ENCODE measurements around the gene MYBPC2. TPM values are rescaled to one million over a fixed set of nuclear protein-coding genes. Genes with fewer than 3 reads are reported as not detected.

MYBPC2 gene
- total and polyA plus RNA-seq, 2 of the 4 experiments (the other 2 are of a cell fraction) = not detected

- dilution Hi-C loops (cut with HindIII; ENCODE audit: low sequenced_read_pairs, unreplicated experiment) = no loop called here
- H3K56ac ChIP-seq (ENCODE audit: extremely low read depth, insufficient read depth, low read length) = no peak overlapping the region
- H3K18ac ChIP-seq (ENCODE audit: low read depth, low read length) = no peak overlapping the region
- no peak overlapping the region for H2BK15ac ChIP-seq (ENCODE audit: low read depth, low read length)
- ChIA-PET POLR2A (ENCODE audit: unreplicated experiment) (no interaction called here), CTCF (no interaction called here)
- peaks cover 3% of the 10 kb centered on the region for H3K4me1 ChIP-seq (ENCODE audit: control insufficient read depth, insufficient read depth, low read length)
- no TSS peak for BruUV-seq (replicated peaks)
- H3K36me3 ChIP-seq (ENCODE audit: control insufficient read depth, insufficient read depth, low read length) = peaks cover 3% of the 10 kb centered on the region; the same call in 1 of the 2 replicates
- H3K14ac ChIP-seq (replicated peaks; ENCODE audit: low read depth, low read length) = no peak overlapping the region
- H3K9ac ChIP-seq (ENCODE audit: low read depth, low read length) = no peak overlapping the region
- H3K27ac ChIP-seq (ENCODE audit: insufficient read depth, low read length) = no peak overlapping the region
- no peak for DNase-seq
- H4K20me1 ChIP-seq (ENCODE audit: insufficient read depth, low read length) = no peaks in the 10 kb centered on the region
- no peak overlapping the region for H4K8ac ChIP-seq (ENCODE audit: low read depth in 2 of 2, low read length in 2 of 2)
- no peaks in the 10 kb centered on the region; the same call in 1 of the 2 replicates for H3K9me1 ChIP-seq (ENCODE audit: insufficient read depth, low read length)
- H3K9me3 ChIP-seq (ENCODE audit: control insufficient read depth, insufficient read depth, low read length) = no peaks in the 10 kb centered on the region
- ATAC-seq (ENCODE audit: low read depth) = no peak
- no peak overlapping the region for H3K4ac ChIP-seq (ENCODE audit: low read depth, low read length)
- H3K23ac ChIP-seq (ENCODE audit: low read depth, low read length) = no peak overlapping the region
- no peaks in the 10 kb centered on the region for H3K27me3 ChIP-seq (ENCODE audit: control insufficient read depth, insufficient read depth, low read length)
- H4K91ac ChIP-seq (ENCODE audit: insufficient read depth, low read depth, low read length) = no peak overlapping the region
- no peak overlapping the region for H2AFZ ChIP-seq (replicated peaks; ENCODE audit: low read length, poor library complexity)
- intact Hi-C loops (cut with micrococcal nuclease) = no loop called here
- H2AK5ac ChIP-seq (ENCODE audit: low read depth, low read length) = no peak overlapping the region
- no peak overlapping the region for H3K4me2 ChIP-seq (ENCODE audit: low read depth, low read length)
- 99% methylated on average over 5 of the region's 11 CpGs; no CpG with 5 or more reads in 1 of the 2 experiments for WGBS, 2 experiments (ENCODE audit: extremely low coverage in 2 of 2, insufficient read length in 1 of 2)
- H2BK5ac ChIP-seq (ENCODE audit: low read depth, low read length, poor library complexity, severe bottlenecking) = no peak overlapping the region
- H2AK9ac ChIP-seq (replicated peaks; ENCODE audit: low read depth, low read length, poor library complexity) = no peak overlapping the region
- H2BK120ac ChIP-seq (ENCODE audit: low read depth, low read length) = no peak overlapping the region
- H2BK20ac ChIP-seq (ENCODE audit: low read depth, low read length) = no peak overlapping the region
- peaks cover 5 to 10% of the 10 kb centered on the region in 2 experiments; a peak in 3 of 4 replicates for H3K79me1 ChIP-seq (ENCODE audit: low read depth in 1 of 2, low read length in 2 of 2)
- in situ Hi-C loops (cut with MboI; ENCODE audit: low sequenced_read_pairs) = no loop called here
- H3K4me3 ChIP-seq (ENCODE audit: insufficient read depth, low read depth, low read length) = no peak overlapping the region
- no peak overlapping the region for H4K5ac ChIP-seq (ENCODE audit: low read depth, low read length)
- TF ChIP-seq USF2 (IDR thresholded peaks at IDR 0.05; ENCODE audit: low read depth, low read length) (no peak), FOS (IDR thresholded peaks at IDR 0.05; ENCODE audit: low read depth, low read length) (no peak), MAZ (IDR thresholded peaks at IDR 0.05; ENCODE audit: borderline replicate concordance, low read depth, low read length) (no peak), CHD1 (IDR thresholded peaks at IDR 0.05; ENCODE audit: low read depth, low read length) (no peak), MAFK (IDR thresholded peaks at IDR 0.05; ENCODE audit: low read depth, low read length) (no peak), CTCF (conservative IDR thresholded peaks at IDR 0.05; ENCODE audit: low read depth, low read length) (no peak), RAD21 (IDR thresholded peaks at IDR 0.05; ENCODE audit: low read length) (no peak), BHLHE40 (IDR thresholded peaks at IDR 0.05; ENCODE audit: low read depth, low read length) (no peak), NFE2L2 (IDR thresholded peaks at IDR 0.05; ENCODE audit: low read depth, low read length) (no peak), RFX5 (IDR thresholded peaks at IDR 0.05; ENCODE audit: low read depth, low read length) (no peak), CEBPB (IDR thresholded peaks at IDR 0.05; ENCODE audit: low read depth, low read length) (no peak), RCOR1 (IDR thresholded peaks at IDR 0.05; ENCODE audit: insufficient replicate concordance, low read length) (no peak), ELK1 (IDR thresholded peaks at IDR 0.05; ENCODE audit: borderline replicate concordance, low read depth, low read length) (no peak), POLR2A (IDR thresholded peaks at IDR 0.05; ENCODE audit: low read depth, low read length) (no peak), SMC3 (IDR thresholded peaks at IDR 0.05; ENCODE audit: low read depth, low read length) (no peak)
Observed at GRCh38 chr19:50509366-50509765, 76.7 kb downstream of the MYBPC2 start.
